HCT116 (cell line): ENCODE measurements around the gene PLCD4. TPM values are rescaled to one million over a fixed set of nuclear protein-coding genes. Genes with fewer than 3 reads are reported as not detected.

Experiments
- ATAC-seq: fragments of 200-7000 bp; cut with Tn5 transposase; 2 replicates; pipeline ENCODE4 v1.9.1; 2020; ENCODE audit warnings: mild to moderate bottlenecking, moderate library complexity
- BruUV-seq: library from RNA; stranded (reverse); fragments of 400-500 nt; replicated peaks from 2 replicates; lab custom pipeline; 2021; lab: Mats Ljungman, UMichigan
- CTCF ChIA-PET: fragments of 300-600 bp; sonication (Branson Sonifier 250); formaldehyde crosslinking; loops from one replicate; lab custom pipeline; 2021; ENCODE audit warnings: antibody characterized with exemption; lab: Charles Lee
- POLR2A ChIA-PET: fragments of 300-600, 350-600 bp; sonication (Branson Sonifier 250); formaldehyde crosslinking; loops from one replicate; lab custom pipeline; 2021; ENCODE audit warnings: antibody characterized with exemption; lab: Charles Lee
- RAD21 ChIA-PET, 2 experiments: fragments of 300-600 bp; sonication (Branson Sonifier 250); formaldehyde crosslinking; loops; one replicate each; lab custom pipeline; 2023; ENCODE audit warnings: low total read pairs in 2 of 2; ENCODE audit not compliant: uncharacterized antibody in 2 of 2, unreplicated experiment in 2 of 2, low non-redundant PET in 1 of 2; lab: Charles Lee
- DNase-seq: peaks from one replicate; pipeline ENCODE4 v3.0.0-alpha.2; 2010; ENCODE audit warnings: low read depth, low spot score
- H2AFZ ChIP-seq: fragments of 200-600 bp; shearing (Covaris generic), sonication (generic); 2 replicates; pipeline ENCODE4 v1.6.1; 2017; ENCODE audit warnings: low read depth, mixed run types, mixed read lengths, antibody characterized with exemption, low read length; ENCODE audit not compliant: poor library complexity, severe bottlenecking
- H3K27ac ChIP-seq: 2 replicates; pipeline ENCODE4 v1.5.1; 2012; ENCODE audit warnings: low read depth, low read length
- H3K27me3 ChIP-seq: fragments of 200-600 bp; sonication (generic); 2 replicates; pipeline ENCODE4 v1.6.1; 2016; ENCODE audit warnings: mixed run types, low read length, mixed read lengths; ENCODE audit not compliant: insufficient read depth
- H3K36me3 ChIP-seq, 2 experiments: fragments of 200-500 bp in 1 of 2; fragments of 200-600 bp in 1 of 2; sonication (Bioruptor generic) in 1 of 2; sonication (generic) in 1 of 2; 2 replicates each; pipeline versions ENCODE4 v1.5.1 to v1.6.1; 2014 to 2016; ENCODE audit warnings: low read length in 2 of 2, inconsistent platforms in 1 of 2, mixed read lengths in 1 of 2, mixed run types in 1 of 2; ENCODE audit not compliant: insufficient read depth in 2 of 2, control insufficient read depth in 1 of 2
- H3K4me1 ChIP-seq, 2 experiments: fragments of 200-600 bp in 1 of 2; sonication (generic) in 1 of 2; 2 replicates each; pipeline versions ENCODE4 v1.5.1 to v1.6.1; 2012 to 2017; ENCODE audit warnings: low read length in 2 of 2, inconsistent platforms in 1 of 2, mild to moderate bottlenecking in 1 of 2, mixed read lengths in 1 of 2, mixed run types in 1 of 2, moderate library complexity in 1 of 2; ENCODE audit not compliant: insufficient read depth in 2 of 2, control insufficient read depth in 1 of 2
- H3K4me2 ChIP-seq: fragments of 200-600 bp; sonication (generic); 2 replicates; pipeline ENCODE4 v1.6.1; 2017; ENCODE audit warnings: mixed run types, low read length, mixed read lengths
- H3K4me3 ChIP-seq, 2 experiments: fragments of 200-600 bp in 1 of 2; sonication (generic) in 1 of 2; replicated peaks in 1 of 2; 2 replicates each; pipeline ENCODE4 v1.5.1; 2011 to 2016; ENCODE audit warnings: low read length in 2 of 2, control low read depth in 1 of 2, low read depth in 1 of 2, mild to moderate bottlenecking in 1 of 2, mixed read lengths in 1 of 2, mixed run types in 1 of 2
- H3K79me2 ChIP-seq: fragments of 200-600 bp; sonication (generic); 2 replicates; pipeline ENCODE4 v1.6.1; 2017; ENCODE audit warnings: mild to moderate bottlenecking, mixed run types, low read length, moderate library complexity, mixed read lengths; ENCODE audit not compliant: insufficient read depth
- H3K9ac ChIP-seq: fragments of 200-600 bp; sonication (generic); 2 replicates; pipeline ENCODE4 v1.6.1; 2016; ENCODE audit warnings: low read length, mixed read lengths
- H3K9me2 ChIP-seq: fragments of 200-600 bp; sonication (generic), shearing (Covaris generic); 2 replicates; pipeline ENCODE4 v1.6.1; 2017; ENCODE audit warnings: mixed run types, mild to moderate bottlenecking, moderate library complexity; ENCODE audit not compliant: insufficient read depth
- H3K9me3 ChIP-seq, 2 experiments: fragments of 200-500 bp in 1 of 2; fragments of 200-600 bp in 1 of 2; sonication (Bioruptor generic) in 1 of 2; sonication (generic) in 1 of 2; 2 replicates each; pipeline ENCODE4 v1.6.1; 2014 to 2017; ENCODE audit warnings: low read length in 2 of 2, mixed read lengths in 2 of 2, inconsistent platforms in 1 of 2, low read depth in 1 of 2, mild to moderate bottlenecking in 1 of 2, mixed run types in 1 of 2, moderate library complexity in 1 of 2; ENCODE audit not compliant: control insufficient read depth in 1 of 2, insufficient read depth in 1 of 2
- H4K20me1 ChIP-seq: fragments of 200-600 bp; sonication (generic), shearing (Covaris generic); 2 replicates; pipeline ENCODE4 v1.6.1; 2017; ENCODE audit warnings: mixed run types, mild to moderate bottlenecking, moderate library complexity; ENCODE audit not compliant: insufficient read depth
- ATF3 ChIP-seq: IDR thresholded peaks from 2 replicates; pipeline ENCODE4 v1.6.1; 2012
- CTCF ChIP-seq, 3 experiments: fragments of 200-600 bp in 1 of 3; sonication (generic) in 1 of 3; IDR thresholded peaks in 2 of 3; conservative IDR thresholded peaks in 1 of 3; 2 replicates each; pipeline ENCODE4 v1.5.1; 2012 to 2017; ENCODE audit warnings: low read depth in 2 of 3, low read length in 2 of 3, antibody characterized with exemption in 1 of 3, borderline replicate concordance in 1 of 3, control low read depth in 1 of 3, mild to moderate bottlenecking in 1 of 3, mixed read lengths in 1 of 3, mixed run types in 1 of 3, moderate library complexity in 1 of 3; ENCODE audit not compliant: insufficient read depth in 1 of 3
- EZH2 ChIP-seq: fragments of 200-600 bp; sonication (generic); IDR thresholded peaks from 2 replicates; pipeline ENCODE4 v1.6.1; 2017; ENCODE audit warnings: antibody characterized with exemption, mixed run types
- EZH2phosphoT487 ChIP-seq: fragments of 200-600 bp; IDR thresholded peaks from 2 replicates; pipeline ENCODE4 v1.6.1; 2018; ENCODE audit warnings: antibody characterized with exemption, borderline replicate concordance
- POLR2AphosphoS5 ChIP-seq: IDR thresholded peaks from 2 replicates; pipeline ENCODE4 v1.6.1; 2011; ENCODE audit warnings: mild to moderate bottlenecking, low read depth, low read length, moderate library complexity
- RAD21 ChIP-seq: IDR thresholded peaks from 2 replicates; pipeline ENCODE4 v1.6.1; 2012; ENCODE audit warnings: low read depth, mild to moderate bottlenecking
- SP1 ChIP-seq: IDR thresholded peaks from 2 replicates; pipeline ENCODE4 v1.6.1; 2012; ENCODE audit warnings: low read depth
- TCF7L2 ChIP-seq: IDR thresholded peaks from 2 replicates; pipeline ENCODE4 v1.7.0; 2011; ENCODE audit warnings: borderline replicate concordance, inconsistent platforms; ENCODE audit not compliant: insufficient read depth, insufficient read length; ENCODE audit errors: extremely low read depth
- ZFX ChIP-seq: fragments of 450-650 bp; IDR thresholded peaks from 2 replicates; pipeline ENCODE4 v1.6.1; 2017
- intact Hi-C: fragments of 100-400 bp; cut with micrococcal nuclease; formaldehyde crosslinking; loops from 2 replicates; pipeline ENCODE4 v1.10.0; 2022
- total RNA-seq: library from RNA; stranded (reverse); gene quantifications from one replicate; pipeline ENCODE4 v1.2.1, GENCODE V29; 2021; ENCODE audit not compliant: unreplicated experiment

Gene PLCD4
- total RNA-seq, 1 experiment from 2014 or later, result 0.64 TPM

- RAD21 ChIA-PET, result no interaction called here
- peaks cover 46 to 57% of the 10 kb centered on the region in 2 experiments for H3K36me3 ChIP-seq
- ATAC-seq (no peak; the same call in 1 of the 2 replicates), DNase-seq (no peak)
- no peak overlapping the region for H3K27ac ChIP-seq
- H3K9me3 ChIP-seq, result no peaks in the 10 kb centered on the region
- H3K4me3 ChIP-seq, result no peak overlapping the region
- H3K79me2 ChIP-seq, result peaks cover 9% of the 10 kb centered on the region; the same call in 1 of the 2 replicates
- no peak for TF ChIP-seq ATF3
- TF ChIP-seq ZFX, result no peak
- TF ChIP-seq EZH2phosphoT487, result no peak
- TF ChIP-seq EZH2, result no peak
- no peak for TF ChIP-seq SP1
- no peak for TF ChIP-seq POLR2AphosphoS5
- TF ChIP-seq, all 23 proteins: peak for 0
- Histone ChIP-seq H3K9me2 (no peaks in the 10 kb centered on the region), H3K4me2 (no peak overlapping the region), H4K20me1 (no peaks in the 10 kb centered on the region), H3K4me1 (no peaks in the 10 kb centered on the region), H3K27me3 (no peaks in the 10 kb centered on the region), H2AFZ (no peak overlapping the region), H3K9ac (no peak overlapping the region)
- intact Hi-C loops, result no loop called here
- BruUV-seq, result no TSS peak
- POLR2A ChIA-PET, result no interaction called here
- CTCF ChIA-PET, result no interaction called here
Measured at GRCh38 chr2:218642121-218642656, 34.5 kb downstream of the PLCD4 start.

GRCh38 chr2:218642786-218643185 is 35.1 kb downstream of the PLCD4 start:
- H3K4me2 ChIP-seq, result no peak overlapping the region
- ChIA-PET POLR2A (no interaction called here), CTCF (no interaction called here), RAD21 (no interaction called here)
- ATAC-seq, result no peak
- peaks cover 15% of the 10 kb centered on the region; the same call in 1 of the 2 replicates for H3K79me2 ChIP-seq
- no peak overlapping the region for H2AFZ ChIP-seq
- H4K20me1 ChIP-seq, result no peaks in the 10 kb centered on the region
- peaks cover 45 to 57% of the 10 kb centered on the region in 2 experiments for H3K36me3 ChIP-seq
- DNase-seq, result no peak
- H3K9me3 ChIP-seq, result no peaks in the 10 kb centered on the region
- H3K4me3 ChIP-seq, result no peak overlapping the region
- H3K4me1 ChIP-seq, result no peaks in the 10 kb centered on the region
- no peak overlapping the region for H3K9ac ChIP-seq
- H3K27me3 ChIP-seq, result no peaks in the 10 kb centered on the region
- H3K27ac ChIP-seq, result no peak overlapping the region
- H3K9me2 ChIP-seq, result no peaks in the 10 kb centered on the region
- TF ChIP-seq RAD21 (no peak), CTCF (IDR thresholded peaks at IDR 0.05 in 2 of 3, conservative IDR thresholded peaks at IDR 0.05 in 1 of 3; ENCODE audit: borderline replicate concordance in 1 of 3, insufficient read depth in 1 of 3, low read depth in 2 of 3, low read length in 2 of 3) (no peak), TCF7L2 (no peak)
- intact Hi-C loops, result no loop called here
- no TSS peak for BruUV-seq
